Activated CD4-positive, alpha-beta T cell treated with anti-CD3 and anti-CD28 coated beads, Interleukin-2, amount 50 U/mL, for 4 hours (primary cell): ENCODE results near the gene NETO2.
"Not testable (repeated sequence)": the region's sequence is repeated elsewhere in the genome, so short reads cannot be mapped to it uniquely, and the experiment has no call there.

ENCODE experiments used
- DNase-seq, 2 experiments: peaks; one replicate each; pipeline ENCODE4 v3.0.0-alpha.2; 2020

Gene NETO2

DNA sequence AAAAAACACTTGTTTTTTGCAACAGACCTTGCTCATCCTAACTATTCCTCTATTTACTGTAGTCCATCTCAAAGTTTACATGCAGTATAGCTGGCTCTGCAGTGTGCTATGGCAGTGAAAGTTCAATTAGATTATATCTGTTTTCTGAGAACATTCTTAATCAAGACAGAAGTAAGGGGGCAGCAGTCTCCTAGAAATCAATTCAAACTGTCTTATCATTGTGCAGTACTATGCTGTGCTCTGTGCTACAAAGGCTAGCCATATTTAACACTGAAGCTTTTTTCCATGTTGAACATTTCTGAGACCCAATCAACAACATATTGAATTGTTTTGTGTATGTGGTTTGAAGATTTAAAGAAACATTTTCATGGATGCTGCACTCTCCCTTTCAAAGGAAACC lies 11.4 kb downstream of the NETO2 start:
- no peak for DNase-seq

DNA sequence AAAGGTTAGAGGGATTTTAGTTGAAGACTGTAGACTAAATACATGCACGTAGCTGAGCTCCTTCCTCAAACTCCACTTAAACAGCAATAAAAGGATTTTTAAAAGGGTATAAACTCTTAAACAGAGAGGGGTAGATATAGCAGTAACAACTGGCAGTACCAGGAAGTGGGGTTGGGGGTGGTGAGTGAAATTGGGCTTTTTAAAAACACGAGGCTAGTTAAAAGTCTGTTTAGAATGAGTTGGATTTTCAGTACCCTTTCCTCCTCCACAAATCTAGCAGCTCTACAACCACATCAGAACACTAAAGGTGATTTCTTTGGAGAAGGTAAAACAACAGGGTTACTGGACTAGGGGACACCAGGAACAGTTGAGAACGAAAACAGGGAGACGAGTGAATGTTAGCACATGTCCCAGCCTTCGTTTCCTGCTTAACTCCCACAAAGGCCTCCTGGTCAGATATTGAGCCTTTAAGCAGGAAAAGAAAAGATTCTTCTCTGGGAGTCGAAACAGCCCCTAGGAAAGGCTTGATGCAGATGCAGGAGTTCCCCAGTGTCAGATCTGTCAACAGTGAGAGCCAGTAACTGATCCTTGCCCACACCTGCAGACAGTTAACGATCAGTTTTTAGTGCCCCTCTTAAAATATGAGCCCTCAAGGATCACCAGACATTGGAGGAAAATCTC lies 13.8 kb downstream of the NETO2 start:
- no peak for DNase-seq

DNA sequence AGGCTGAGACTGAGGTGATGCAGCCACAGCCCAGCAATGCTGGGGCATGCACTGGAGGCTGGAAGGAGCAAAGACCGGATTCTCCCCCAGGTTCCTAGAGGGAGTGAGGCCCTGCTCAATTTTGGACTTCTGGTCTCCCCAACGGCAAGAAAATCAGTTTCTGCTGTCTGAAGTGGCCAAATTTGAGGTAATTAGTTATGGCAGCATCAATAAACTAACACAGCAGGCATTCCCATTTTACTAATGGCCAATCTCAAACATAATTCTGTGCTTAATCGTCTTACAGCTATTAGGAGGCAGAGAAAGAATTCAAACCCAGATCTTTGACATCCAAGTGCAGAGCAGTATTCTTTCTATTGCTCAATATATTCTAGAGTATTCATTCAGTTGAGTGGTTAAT lies 16.2 kb downstream of the NETO2 start:
- DNase-seq = no peak

DNA sequence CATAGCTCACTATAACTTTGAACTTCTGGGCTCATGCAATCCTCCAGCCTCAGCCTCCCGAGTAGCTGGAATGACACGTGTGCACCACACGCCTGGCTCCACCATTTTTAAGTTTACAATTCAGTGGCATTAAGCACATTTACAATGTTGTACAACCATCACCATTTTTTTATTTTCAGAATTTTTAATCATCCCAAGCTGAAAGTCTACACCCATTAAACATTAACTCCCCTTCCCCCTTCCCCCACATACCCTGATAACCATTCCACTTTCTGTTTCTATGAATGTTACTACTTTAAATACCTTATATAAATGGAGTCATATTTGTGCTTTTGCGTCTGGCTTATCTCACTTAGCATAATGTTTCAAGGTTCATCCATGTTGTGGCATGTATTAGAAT lies 18.0 kb downstream of the NETO2 start:
- DNase-seq = no peak

DNA sequence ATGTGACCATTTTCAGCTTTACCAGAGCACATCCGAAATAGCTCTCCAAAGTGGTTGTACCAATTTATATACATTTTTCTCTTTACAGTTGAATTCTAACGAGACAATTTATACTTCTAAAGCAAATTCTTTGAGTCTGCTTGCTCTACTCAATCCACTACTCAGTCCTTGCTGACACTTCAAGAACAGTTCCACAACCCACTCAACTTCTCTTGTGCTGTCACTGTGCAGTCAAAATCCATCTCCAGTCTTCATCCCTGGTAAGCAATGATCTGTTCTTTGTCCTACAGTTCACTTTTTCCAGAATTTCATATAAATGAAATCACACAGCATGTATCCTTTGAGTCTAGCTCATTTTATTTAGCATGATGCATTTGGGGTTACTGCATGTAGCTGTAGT lies 30.6 kb downstream of the NETO2 start:
- no peak for DNase-seq

DNA sequence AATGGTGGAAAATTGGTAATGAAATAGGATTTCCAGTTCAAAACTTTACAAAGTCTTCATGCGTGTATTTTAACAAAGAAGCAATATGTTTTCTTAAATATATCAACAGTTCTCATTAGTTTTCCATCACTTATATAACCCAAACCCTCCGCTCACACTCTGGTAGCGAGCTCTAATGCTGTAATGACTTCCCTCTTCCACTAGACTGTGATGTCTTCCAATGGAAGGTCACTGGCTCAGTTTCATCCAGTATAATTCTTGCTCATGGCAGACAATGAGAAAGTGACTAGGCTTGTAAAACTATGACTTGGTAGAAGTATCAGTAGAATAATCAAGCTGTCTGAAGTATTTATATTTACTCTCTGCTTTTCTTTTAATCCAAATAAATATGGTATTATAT lies 32.8 kb downstream of the NETO2 start:
- DNase-seq = no peak

DNA sequence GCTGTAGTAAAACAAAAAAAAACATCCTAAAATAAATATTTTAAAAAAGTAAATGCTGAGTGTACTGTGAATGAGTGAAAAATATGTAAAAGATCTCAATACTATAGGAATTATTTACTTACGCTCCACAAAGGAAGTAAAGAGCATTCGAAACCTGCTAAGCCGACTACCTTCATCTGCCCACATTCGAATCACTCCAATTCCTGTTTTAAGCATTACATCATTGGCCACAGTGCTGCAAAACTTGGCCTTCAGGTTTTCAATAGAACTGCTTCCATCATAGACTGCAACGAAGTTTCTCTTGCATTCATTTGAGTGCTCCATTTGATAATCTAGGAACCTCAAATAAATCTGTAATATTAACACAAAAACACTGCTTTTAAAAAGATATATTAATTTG lies 34.4 kb downstream of the NETO2 start:
- no peak for DNase-seq

DNA sequence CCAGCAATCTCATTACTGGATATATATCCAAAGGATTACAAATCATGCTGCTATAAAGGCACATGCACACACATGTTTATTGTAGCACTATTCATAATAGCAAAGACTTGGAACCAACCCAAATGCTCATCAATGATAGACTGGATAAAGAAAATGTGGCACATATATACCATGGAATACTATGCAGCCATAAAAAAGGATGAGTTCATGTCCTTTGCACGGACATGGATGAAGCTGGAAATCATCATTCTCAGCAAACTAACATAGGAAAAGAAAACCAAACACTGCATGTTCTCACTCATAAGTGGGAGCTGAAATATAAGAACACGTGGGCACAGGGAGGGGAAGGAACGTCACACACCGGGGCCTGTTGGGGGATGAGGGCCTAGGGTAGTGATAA lies 40.8 kb downstream of the NETO2 start:
- not testable (repeated sequence) for DNase-seq

DNA sequence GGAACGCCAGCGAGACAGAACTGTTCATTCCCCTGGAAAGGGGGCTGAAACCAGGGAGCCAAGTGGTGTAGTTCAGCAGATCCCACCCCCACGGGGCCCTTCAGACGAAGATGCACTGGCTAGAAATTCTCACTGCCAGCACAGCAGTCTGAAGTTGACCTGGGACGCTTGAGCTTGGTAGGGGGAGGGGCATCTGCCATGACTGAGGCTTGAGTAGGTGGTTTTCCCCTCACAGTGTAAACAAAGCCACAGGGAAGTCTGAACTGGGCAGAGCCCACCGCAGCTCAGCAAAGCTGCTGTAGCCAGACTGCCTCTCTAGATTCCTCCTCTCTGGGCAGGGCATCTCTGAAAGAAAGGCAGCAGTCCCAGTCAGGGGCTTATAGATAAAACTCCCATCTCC lies 46.6 kb downstream of the NETO2 start:
- DNase-seq = not testable (repeated sequence)

DNA sequence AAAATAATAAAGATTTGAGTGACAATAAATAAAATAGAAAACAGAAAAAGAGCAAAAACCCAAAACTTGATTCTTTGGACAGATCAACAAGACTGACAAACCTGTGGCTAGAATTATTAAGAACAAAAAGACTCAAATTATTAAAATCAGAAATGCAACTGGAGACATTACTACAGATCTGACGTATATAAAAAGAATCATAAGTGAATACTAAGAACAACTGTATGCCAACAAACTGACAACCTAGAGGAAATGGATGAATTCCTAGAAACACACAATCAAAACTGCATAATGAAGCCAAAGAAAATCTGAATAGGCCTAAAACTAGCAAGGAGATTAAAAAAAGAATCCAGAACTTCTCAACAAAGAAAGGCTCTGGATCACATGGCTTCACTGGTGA lies 47.4 kb downstream of the NETO2 start:
- no peak for DNase-seq

DNA sequence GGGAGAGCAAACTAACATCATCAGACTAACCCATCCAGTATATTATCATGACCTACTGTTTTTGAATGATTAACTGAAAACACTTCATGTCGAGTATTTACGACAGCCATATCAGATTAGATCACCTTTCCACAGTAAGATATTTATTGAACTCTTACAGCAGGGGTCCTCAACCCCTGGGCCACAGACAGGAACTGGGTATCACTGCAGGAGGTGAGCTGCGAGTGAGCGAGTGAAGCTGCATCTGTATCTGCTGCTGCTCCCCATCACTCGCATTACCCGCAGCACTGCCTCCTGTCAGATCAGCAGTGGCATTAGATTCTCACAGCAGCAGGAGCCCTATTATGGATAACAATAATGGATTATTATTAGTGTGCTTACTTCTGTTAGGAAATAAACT lies 59.5 kb downstream of the NETO2 start:
- no peak for DNase-seq

DNA sequence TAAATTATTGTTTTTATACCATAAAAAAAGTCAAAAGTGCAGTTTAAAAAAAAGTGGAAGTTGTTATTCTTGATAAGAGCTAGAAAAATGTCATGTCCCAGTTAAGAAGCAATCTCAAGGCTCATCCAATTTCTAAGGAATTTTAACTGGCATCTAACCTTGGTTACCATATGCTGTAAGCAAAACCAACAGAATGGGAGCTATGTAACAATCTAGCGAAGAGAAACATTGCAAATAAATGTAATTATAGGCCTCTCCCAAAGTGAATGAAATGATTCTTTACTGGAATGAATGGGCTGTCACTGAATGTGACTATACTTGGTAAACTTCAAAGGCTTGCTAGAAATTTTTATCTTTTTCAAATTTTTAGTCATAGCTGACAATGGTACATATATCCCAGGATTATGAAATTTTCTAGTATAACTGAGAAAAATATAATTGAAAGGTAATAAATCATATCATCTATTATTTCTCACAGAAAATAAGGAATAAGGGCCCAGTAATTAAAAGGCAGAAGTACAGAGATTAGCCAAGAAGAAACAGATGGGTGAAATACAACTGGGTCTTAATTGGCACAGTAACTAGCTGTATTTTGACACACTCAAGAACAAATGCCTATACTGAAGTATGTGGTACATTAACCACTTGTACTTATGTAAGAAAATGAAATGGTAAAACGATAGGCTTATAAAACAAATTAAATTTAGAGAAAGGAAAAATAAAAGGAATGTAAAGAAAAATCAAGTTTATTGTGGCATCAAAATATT lies 61.5 kb downstream of the NETO2 start:
- DNase-seq = no peak

DNA sequence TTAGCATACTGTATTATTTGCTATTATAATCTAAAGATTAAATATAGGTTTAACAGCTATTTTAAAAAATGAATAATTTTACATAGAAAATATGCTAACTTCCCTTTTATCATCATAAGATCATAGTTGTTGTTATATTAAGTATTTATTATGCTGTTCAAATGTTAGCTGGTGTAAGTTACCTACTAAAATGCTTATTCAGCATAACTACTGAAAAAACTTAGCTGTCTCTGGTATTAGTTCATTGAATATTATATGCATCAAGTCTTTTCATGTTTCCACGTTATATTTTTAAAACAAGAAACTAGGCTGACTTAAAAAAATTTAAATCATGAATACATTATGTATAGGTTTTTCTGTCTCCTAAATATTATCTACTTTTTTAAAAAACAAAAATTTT lies 62.6 kb downstream of the NETO2 start:
- no peak for DNase-seq

DNA sequence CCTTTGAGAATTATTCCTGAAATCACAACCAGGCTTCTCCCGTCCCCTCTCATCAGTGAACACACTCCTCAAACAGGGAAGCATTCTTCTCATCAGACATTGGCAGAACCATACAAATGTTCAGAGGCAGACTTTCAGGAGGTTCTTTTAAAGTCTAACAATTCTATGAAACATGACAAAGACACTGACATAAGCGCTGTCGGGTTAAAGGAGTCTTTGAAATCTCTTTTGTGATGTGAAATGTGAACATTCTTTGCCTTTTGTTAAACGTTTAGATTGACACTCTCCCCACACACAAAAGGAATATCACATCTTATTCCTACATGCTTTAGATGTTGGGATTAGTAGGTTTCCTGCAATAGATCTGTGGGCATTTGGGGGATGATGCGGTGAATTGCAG lies 63.9 kb downstream of the NETO2 start:
- no peak for DNase-seq

DNA sequence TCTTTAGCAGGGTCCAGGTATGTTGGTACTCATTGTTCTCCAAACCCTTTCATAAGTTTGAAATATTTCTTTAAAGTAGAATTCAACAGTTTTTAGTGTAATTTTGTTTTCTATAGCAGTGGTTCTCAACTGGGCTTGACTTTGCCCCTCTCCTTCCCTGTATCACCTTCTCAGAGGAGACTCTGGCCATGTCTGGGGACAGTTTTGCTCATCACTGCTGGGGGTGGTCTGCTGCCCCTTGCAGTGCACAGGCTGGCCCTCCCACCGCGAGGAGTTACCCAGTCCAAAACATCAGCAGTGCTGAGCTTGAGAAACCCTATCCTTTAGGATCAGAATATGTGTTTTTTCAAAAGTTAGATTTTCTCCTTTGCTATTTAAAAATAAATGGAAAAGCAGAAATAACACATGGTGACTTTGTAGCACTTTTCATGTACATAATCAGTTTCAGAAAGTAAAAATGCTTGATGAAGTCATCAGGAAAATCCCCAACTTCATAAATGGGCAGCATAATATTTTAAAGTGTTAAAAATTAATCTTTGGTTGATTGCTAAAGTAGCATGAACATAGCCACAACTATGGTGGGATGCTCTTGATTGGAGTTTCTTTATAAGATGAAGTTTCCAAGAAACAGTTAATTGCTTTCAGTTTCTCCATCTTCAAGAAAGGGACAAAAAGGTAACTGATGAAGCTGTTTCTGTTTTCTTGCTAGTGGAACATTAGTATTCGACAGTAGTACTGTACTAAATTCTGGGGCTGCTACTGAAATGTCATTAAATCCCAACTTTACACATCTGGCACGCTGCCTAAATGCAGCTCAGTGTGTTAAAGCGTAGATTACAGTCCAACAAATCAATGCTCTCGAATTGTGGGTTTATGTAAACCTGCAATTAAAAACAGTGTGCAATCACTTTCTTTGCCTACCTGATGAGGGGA lies 70.3 kb downstream of the NETO2 start:
- DNase-seq = no peak

DNA sequence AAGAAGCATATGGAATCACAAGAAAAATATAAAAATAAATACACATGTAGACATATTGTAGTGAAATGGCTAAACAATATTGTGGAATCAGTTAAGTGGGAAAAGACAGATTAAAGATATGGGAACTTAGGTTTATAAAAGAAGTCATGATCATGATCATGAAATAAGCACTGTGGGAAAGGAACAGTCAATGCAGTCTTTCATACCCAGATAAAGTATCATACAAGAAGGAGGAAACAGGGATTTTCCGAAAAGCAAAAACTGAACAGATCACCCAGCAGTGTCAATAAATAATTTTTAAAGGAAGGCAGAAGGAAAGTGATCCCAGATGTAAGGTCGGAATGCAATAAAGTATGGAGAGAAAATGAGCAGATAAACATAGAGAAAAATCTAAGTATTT lies 71.6 kb downstream of the NETO2 start:
- no peak for DNase-seq

DNA sequence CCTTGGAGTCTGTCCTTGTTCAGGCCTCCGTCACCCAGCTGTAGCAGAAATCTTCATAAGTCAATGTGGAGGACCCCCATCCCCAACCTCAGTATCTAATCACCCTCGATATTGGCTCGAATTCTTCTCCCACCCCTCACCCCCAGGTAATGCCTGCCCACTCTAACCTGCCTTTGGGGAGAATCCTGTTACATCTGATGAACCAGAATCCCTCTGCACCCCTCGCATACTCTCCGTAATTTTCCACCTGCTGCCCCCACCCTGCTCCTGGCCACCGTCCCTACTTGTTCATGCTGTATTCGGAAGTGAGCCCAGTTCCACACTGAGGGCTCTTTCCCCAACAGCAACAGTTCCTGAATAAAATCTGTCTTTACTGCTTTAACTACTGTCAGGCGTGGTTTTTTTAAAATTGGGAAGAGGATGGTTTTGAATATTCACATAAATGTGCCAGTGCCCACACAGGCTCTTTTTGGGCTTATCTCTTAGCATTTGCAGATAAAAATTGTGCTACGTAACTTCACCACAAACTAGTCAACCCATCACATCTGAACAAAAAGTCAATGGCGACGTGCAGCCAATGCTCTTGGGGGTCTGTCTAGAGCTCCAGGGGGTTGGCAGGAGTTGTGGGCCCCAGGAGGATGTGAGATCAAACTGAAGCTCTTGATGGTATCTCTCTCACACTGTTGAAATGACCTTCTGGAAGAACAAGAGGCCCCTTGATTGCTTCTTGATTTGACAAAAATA lies 73.7 kb downstream of the NETO2 start:
- DNase-seq = no peak

DNA sequence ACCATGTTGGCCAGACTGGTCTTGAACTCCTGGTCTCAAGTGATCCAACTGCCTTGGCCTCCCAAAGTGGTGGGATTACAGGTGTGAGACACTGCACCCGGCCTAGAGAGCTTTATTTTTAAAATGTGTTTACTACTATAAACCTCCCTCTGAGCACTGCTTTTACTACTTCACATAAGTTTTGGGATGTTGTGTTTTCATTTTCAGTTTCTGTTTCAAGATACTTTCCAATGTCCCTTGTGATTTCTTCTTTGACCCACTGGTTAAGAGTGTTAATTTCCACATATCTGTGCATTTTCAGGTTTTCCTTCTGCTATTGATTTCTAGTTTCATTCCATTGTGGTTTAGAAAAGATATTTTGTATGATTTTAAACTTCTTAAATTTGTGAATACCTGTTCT lies 74.4 kb downstream of the NETO2 start:
- DNase-seq = no peak

DNA sequence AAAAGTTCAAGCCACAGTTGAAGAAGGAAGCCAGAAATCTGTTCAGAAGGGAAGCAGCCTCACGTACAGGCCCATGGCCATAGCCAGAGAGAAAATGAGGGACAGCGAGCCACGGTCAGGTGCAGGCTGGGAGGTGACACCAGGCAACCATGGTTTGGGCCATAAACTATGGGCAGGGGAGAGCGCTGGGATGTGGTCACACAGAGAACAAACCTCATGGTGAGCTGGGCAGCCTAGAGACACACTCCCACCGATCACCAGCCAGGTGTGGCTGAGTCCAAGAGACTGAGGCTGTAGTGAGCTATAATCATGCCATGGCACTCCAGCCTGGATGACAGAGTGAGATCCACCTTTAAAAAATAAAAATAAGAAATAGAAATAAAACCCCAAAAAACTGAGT lies 76.5 kb downstream of the NETO2 start:
- DNase-seq = no peak

DNA sequence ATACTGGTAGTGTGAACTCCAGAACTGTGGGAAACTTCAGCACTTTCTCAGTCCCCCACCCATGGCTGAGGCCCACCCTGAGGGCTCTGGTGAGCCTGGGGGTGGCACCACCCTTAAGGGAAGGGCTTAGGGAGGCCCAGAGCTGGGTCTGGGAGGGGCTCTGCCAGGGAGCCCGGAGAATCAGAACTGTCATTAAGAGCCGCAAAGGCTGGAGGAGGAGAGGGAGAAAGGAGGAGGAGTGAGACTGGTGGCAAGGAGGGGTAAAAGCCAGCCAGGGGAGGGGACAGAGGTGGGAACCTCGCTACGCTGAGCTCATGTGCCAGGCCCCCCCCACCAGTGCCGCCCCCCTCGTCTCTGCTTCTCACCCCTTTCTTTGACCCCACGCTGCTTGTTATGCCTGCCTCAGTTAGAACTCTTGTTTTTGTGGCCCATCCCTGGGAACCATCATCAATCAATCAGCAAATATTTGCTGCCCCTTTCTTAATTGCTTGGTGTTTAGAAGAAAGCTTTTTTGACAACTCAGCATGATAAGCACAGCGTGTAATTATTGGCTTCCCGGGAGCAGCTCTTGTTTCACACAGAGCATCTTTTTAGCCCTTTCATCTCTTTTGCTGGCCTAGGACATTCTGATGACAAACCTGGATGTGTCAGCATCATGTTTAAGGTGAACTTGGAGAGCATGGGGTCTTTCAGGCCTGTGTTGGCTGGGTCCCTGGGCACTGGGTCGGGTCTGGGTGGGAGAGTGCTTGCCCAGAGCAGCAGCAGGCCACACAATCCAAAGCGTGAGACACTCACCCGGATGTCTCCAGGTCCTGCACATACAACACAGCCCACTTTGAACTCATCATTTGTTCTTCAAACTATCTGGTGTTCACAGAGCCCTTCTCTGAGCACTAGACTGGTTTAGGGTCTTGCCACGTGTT lies 77.7 kb downstream of the NETO2 start:
- DNase-seq = no peak

DNA sequence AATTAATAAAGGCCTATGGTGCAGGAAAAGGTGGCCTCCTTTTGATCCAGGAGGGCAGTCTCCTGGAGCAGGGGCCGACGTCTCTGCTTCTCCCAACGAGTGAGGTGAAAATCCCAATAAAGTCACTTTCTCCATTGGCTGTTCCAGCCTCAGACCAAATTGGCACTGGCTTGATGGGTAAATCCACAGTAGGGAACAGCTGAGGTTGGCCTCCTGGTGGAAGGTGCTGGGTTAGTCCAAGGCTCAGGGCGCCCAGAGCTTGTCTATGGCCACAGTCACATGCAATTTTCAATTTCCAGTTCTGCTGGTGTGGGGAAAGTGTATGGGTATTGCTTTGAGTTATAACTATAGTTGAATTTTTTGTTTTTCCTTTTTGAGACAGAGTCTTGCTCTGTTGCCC lies 79.0 kb downstream of the NETO2 start:
- DNase-seq = no peak
